ENCODE measurements around the gene KCNE4.

KCNE4 gene

DNA sequence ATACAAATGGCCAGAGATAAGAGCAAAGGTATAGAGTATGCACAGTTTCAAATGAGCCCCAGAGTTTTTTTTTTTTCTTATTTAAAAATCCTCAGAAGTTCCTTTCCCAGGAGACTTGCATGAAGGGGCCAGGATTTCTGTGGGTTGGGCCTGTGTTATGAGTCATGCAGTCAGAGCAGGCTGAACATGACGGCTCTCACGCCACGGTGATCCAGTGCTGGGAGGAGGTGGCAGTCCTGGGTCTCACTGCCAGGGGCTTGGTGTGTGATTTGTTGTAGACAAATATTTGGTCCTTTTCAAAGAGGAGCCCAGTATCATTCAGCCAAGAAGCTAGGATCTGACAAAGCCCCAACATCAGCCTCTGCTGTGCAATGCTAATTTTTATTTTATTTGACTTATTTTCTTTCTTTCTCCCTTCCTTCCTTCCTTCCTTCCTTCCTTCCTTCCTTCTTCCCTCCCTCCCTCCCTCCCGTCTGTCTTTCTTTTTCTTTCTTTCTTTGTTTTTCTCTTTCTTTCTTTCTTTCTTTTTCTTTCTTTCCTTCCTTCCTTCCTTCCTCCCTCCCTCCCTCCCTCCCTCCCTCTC, 10.4 kb upstream of the KCNE4 start:
- no peak for DNase-seq

DNA sequence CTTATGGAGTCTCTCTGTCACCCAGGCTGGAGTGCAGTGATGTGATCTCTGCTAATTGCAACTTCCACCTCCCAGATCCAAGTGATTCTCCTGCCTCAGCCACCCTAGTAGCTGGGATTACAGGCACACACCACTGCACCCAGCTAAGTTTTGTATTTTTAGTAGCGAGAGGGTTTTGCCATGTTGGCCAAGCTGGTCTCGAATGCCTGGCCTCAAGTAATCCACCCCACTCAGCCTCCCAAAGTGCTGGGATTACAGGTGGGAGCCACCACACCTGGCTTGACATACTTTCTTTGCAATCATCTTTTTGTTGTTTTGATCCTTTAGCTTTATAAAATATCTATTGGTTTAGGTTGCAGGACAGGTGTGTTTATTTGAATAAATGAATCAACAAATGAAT, 9.7 kb upstream of the KCNE4 start:
- DNase-seq, result no peak

DNA sequence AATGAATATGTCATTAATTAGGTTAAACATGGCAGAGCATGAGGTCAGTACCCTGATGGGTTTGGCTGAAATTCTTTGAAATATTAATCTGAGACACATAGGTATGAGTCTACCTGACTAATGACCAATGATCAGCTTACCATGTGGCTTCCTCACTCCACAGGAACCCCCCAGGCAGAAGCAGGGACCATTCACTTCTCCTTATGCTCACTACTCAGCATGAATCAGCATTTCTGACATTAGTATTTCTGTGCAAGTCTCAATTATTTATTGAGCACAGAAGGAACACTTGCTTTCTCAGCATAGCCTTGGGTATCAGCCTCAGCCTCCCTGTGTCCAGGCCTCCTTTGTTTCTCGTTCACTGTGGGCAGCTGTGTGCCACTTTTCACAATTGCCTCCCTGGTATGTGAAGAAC, 9.3 kb upstream of the KCNE4 start:
- no peak for DNase-seq

DNA sequence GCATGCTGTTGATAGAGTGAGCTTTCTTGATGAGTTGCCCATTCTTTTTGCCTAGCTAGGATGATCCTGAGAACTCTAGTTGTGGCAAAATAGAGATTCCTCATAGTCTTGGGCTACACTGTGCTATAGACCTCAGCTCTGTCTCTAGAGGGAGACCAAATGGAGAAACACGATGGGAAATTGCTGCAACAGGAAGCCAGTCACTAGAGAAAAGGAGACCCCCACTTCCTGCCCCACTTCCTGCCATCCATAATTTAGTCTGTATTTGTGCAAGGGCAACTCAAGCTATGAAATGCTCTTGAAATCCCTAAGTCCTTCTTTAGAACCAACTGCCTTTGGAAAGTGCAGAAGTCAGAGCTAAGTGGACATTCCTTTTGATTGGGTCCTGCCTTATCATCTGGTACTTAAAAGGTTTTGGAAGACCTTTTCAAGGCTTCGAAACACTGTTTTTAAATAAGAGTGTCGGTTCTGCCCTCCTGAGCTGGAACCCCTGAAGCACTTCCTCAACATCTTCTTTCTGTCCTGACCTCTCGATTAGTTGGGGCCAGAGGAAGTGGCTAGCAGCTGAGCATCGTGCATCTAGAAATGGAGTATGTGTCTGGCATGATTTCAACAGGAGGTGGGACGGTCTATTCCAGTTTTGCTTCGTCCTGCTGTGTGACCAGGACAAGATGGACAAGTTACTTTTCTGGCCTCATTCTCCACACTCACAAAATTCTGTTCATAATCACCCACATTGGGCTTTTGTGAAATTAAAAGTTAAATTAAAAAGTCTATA, 8.6 kb upstream of the KCNE4 start:
- no peak for DNase-seq

DNA sequence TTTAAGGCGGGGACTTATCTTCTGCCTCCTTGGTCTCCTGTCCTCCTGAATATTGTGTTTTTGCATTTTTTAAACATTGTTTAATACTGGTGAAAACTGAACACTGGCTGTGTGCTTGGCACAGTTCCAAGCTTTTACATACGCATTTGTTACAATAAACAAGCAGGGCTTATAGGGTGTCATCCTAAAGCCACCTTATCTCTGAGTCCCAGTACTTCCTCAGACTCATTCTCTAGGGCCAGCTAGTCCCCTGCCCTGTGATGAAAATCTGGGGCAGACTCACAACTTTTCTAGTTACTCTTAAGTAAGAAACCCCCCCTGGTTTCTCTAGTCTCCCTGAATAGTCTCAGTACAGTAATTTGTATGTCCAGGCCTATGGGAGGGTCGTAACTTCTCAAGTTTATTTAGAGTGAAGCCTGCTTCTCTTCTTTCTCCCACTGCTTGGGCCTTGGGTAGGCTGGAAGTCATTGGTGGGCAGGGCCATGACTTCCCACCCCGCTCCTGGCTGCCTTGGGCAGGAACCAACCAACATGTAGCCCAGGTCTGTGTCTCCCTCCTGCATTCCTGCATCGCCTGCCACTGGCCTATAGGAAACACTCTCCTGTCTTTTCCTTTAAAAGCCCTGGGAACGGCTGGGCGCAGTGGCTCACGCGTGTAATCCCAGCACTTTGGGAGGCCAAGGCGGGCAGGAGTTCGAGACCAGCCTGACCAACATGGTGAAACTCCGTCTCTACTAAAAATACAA, 7.7 kb upstream of the KCNE4 start:
- no peak for DNase-seq

DNA sequence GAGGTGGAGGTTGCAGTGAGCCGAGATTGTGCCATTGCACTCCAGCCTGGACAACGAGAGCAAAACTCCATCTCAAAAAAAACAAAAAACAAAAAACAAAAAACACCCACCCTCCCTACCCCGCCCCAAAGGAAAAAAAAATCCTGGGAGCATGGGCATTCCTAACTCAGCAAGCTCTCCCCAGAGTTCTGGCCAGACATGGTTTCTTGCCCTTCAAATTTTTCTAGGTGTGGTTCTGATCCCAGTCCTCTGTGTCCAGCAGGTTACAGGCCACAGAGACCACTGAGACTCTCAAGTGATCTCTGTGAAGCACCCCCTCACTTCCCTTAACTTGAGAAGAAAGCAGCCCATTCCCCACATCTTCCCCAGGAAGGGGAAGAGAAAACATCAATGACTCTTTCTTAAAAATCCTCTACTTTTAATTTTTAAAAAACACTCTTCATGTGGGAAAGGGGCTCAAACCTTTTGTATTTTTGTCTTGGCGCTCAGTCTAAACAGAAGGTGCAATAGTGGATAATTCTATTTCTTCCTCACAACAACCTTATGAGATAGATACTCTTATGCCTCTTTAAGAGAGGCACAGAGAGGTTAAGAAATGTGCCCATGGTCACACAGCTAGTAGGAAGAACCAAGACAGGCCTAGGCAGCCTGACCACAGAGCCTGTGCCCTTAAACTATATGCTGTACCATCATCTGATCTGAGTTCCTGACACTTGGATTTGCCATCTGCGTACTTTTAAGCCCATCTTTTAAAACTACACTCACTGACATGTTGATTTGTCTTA, 6.9 kb upstream of the KCNE4 start:
- no peak for DNase-seq

DNA sequence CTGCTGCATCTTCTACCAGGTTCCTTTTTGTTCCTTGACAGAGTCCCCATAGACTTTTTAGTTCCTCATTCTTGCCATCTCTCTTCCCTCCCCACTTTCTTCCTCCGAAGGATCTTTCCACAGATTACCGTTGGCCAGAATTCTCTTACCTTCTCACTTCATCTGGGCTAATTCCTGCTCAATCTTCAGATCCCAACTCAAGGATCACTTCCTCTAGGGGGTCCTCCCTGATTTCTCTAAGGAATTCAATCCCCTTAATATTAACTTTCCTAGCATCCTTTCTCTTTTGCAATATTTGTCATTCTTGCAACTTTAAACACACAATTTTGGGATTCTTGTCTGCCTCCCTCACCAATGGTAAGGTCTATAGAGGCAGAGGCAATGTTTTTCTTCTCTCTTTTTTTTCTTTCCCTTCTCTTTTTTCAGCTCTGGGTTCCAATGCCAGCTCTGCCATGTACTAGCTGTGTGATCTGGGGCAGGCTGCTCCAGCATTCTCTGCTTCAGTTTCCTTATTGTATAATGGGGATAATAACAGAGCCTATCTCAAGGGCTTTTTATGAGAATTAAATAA, 5.4 kb upstream of the KCNE4 start:
- no peak for DNase-seq

DNA sequence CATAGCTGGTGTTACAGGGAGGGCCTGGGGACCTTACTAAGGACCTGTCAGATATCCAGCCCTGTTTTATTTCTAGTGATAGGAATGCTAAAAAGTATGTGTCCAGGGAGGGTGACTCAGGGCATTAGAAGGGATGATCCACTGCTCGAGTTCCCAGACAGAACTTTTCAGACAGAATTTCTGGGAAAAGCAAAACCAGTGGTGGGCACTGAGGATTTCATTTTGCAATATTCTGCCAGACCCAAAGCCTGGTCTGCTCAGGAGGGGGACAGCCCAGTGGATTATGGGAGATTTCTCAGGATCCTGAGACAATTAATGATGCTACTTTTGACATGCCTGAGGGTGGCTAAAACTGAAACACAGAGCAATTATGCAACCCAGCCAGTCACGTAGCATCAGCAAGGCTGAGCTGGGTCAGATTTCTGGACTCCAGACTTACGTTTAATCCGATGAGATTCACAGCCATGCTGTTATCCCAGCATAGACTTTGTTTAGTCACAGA, 4.7 kb upstream of the KCNE4 start:
- no peak for DNase-seq

DNA sequence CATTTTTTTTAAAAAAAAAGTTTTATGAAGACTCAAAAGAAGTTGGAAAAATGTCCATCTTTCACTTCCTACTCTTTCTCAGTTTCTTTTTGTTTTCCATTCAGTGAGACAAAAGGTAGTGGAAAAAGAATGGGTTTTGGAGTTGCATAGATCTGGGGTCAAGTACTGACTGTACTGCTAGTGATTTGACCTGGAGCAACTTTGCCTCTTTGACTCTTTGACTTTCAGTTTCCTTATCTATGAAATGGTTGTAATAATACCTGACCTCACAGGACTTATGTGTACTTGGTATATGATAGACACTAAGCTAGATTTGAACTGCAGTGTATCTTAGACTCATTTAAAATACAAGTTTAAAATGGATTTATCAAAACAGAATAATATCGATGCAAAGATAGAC, 3.5 kb upstream of the KCNE4 start:
- no peak for DNase-seq

DNA sequence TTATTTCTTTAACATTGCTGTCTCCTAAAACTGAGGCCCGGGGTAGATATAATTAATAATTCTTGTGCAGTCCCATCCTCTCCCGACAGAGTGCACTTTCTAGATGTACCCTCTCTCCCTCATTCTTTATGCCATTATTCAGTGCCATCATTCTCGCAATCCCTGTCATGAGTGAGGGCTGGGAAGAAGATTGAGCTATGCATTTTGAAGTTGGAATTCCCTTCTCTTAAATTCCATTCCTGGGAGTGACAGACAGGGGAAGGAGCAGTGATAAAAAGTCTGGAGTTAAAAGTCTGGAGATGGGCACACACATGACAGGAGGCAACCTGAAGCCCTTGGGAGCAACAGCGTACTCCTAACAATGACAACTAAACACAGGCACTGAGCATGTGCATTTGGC, 2.6 kb upstream of the KCNE4 start:
- no peak for DNase-seq

DNA sequence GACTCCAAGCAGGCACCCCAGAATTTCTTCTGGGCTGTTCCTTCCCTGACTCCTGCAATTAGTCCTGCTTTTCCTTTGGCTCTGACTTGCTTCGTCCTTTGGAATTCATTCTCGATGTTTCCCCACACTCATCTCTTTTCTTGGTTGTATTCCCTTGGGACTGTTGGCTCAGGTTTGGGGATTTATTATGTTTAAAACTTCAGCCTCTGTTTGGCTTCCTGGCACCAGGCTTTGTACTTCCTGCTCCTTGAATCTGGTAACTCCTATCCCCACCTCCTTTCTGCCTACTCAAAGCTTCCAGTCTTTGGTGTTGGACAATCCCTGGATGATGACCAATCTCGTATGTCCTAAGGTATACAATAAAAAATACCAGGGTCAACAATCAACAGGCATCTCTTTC, 1.8 kb upstream of the KCNE4 start:
- no peak for DNase-seq

DNA sequence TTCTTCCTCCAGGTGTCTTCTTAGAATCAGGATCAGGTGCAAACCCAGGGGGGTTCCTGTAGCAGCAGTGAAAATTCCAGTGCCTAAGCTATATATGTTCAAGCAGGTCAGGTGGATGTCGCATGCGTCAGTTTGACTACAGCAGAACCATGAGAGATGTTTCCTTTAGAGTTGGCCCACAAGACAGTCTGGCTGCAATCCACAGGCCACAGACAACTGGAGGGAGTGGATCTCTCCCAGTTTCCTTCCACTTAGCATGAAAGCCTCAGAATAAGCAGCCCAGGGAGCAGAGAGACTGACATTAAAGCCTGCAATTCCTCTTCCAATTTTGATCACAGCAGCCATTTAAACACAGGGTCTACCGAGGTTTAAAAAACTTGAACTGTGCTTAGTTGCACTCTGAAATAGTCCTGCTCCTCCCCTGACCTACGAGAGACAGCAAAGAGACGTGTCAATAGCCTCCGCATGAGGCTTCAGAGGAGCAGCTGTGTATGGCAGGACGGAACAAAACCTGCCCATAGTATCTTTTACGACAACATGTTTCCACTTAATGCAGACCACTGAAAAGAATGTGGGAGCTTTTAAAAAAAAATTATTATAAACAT, 988 bp upstream of the KCNE4 start:
- no peak for DNase-seq

DNA sequence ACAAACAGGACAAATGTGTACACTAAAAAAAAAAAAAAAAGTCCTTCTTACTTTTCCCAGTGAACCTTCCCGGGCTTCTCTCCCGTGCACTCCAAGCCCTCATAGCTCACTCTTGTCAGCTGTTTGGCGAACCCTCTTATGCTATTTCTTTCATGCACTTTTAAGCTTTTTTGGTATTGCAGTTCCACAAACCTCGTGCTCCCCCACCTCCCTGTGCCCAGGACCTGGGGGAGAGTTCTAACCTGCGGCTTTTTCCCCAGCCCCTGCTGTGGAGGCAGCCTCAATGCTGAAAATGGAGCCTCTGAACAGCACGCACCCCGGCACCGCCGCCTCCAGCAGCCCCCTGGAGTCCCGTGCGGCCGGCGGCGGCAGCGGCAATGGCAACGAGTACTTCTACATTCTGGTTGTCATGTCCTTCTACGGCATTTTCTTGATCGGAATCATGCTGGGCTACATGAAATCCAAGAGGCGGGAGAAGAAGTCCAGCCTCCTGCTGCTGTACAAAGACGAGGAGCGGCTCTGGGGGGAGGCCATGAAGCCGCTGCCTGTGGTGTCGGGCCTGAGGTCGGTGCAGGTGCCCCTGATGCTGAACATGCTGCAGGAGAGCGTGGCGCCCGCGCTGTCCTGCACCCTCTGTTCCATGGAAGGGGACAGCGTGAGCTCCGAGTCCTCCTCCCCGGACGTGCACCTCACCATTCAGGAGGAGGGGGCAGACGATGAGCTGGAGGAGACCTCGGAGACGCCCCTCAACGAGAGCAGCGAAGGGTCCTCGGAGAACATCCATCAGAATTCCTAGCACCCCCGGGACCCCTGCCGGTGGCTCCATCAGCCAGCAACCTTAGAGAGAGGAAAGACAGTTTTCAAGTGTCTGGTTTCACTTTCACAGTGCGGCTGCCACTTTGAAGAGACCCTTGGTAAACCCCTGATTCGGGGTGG, 826 bp downstream of the KCNE4 start:
- no peak for DNase-seq

DNA sequence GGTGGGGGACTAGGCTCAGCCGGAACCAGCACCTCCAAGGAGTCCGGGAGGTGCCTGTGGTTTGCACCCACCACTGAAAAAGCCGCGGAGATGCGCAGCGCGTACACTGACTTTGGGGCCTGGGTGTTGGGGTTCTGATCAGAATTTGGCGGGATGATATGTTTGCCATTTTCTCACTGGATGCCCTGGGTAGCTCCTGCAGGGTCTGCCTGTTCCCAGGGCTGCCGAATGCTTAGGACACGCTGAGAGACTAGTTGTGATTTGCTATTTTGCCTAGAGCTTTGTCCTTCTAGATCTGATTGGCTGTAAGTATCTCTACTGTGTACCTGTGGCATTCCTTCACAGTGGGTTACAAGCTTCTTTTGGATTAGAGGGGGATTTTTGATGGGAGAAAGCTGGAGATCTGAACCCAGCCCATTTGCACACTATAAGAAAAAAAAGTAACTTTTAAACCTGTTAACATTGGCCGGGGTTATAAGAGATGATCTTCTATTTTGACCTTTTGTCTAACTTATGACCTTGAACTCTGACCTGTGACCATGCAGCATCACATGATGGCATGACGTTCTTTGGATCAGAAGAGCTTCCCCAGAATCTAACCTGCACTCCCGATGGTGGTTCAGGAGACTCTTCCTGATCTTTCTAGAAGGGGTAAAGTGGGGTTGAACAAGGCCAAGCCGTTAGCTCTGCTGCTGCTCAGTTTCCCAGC, 1.6 kb downstream of the KCNE4 start:
- no peak for DNase-seq

DNA sequence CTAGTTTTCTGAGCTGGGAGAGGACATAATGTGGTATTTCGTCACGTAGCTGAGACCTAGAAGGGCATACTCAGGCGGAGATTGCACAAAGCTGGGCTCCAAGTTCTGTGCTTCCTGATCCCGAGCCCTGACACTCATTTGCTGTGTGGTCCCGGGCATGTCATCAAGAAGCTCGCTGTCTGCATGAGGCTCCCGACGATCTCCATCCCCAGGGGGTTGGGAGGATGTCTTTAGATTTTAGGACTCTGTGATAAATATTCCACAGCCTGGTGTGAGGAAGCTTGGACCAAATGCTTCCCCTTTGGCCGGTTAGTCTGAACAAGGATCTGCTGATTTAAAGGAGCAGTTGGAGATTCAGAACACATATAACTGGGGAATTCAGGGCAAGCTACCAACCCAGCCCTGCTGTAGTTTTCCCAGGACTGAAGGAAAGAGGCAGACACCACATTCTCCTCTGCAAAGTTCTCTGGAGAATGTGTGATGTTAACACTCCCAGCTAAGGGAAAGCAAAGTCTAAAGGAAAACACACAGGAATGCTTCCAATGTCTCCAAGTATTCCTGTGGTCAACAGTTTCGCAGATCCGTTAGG, 2.3 kb downstream of the KCNE4 start:
- DNase-seq, result no peak

DNA sequence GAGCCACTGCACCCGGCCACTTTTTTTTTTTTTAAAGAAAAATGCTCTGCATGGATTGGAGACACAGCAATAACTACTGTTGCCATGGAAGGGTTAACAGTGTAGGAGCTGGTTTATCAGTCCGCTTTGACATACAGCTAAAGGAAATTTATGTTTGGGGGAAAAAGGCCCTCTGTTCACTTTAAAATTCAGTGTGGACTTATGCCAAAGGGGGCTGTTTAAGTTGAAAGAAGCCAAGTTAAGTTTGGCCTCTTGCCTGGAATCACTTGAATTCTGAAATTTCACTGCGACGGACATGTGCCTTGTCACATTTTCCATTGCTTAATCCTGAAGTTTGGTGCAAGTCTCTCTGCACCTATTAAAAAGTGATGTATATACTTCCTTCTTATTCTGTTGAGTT, 3.1 kb downstream of the KCNE4 start:
- DNase-seq, result no peak

DNA sequence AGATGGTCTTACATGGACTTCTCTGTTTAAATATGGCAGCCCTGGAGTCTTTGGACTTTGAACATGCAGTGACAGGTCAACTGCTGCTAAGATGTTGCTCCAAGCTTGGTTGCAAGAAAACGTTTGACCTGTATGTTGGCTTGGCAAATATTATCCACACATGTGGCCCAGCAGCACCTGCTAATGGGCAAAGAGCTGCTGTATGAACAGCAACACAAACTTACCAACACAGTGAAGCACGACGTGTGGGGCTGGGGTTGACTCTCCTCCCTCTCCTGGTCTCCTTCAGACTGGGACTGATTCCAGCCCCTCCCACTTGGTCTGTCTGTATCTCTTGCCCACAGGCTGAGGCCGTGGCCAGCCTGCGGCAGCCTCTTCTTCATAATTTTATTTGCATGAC, 3.8 kb downstream of the KCNE4 start:
- DNase-seq, result no peak

DNA sequence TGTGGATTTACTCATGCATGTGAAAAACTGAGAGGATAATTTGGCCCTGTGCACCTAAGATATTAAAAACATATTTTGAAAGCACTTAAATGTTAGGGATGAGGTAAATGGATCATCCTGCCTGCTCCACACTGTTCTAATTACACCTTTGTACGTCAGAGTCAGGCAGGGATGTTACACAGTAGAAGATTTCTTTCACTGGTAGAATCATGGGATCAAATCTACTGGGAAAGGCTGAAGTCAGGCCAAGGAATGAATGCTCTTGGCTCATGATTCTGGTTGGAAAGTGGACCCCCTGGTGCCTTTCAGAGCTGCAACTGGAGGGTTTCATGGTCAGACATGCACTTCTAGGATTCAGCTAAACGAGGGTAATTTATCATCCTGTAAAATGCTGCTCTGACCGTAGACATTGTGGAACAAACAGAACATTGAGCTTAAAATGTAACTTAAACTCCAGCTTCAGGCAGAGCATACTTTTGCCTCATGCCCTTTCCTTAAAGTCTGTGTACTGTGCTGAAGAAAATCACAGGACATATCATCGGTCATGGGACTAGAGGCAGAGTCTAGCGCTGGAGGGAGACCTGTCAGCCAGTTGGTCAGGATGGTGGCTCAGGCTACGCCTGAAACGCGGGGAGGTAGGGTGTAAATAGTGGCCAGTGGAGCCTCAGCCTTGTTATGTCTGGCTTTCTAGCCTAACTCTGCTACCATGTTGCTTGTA, 4.9 kb downstream of the KCNE4 start:
- DNase-seq, result no peak

DNA sequence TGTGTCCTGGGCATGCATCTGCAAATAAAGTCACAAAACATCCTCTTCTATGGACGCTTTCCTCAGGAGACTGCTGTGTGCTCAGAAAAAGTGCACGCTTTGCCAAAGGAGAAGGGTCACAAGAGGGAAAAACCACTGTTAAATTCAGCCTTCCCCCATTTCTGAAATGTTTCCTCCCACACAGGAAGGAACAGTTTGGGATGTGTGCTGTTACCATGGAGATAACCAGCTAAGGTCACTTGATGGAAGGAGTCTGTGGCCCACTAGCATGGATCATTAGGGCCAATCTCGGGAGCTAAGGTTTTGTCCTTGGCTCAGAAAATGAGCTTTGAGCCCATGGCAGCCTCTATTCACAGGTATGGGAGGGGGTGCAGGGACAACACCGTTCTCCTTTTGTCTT, 5.6 kb downstream of the KCNE4 start:
- no peak for DNase-seq
